ENCODE results near the gene XRN1. TPM values are rescaled to one million over a fixed set of nuclear protein-coding genes. Genes with fewer than 3 reads are reported as not detected.

The XRN1 gene
- total RNA-seq, 1 experiment from 2014 or later: 23.3 TPM

GRCh38 chr3:142450881-142451280, 3.0 kb upstream of the XRN1 start:
- Mint-ChIP-seq H3K4me1 (ENCODE audit: low read depth, unreplicated experiment) (no peaks in the 10 kb centered on the region), H3K36me3 (ENCODE audit: insufficient read depth, unreplicated experiment) (peaks cover 13% of the 10 kb centered on the region), H3K27me3 (ENCODE audit: insufficient read depth, unreplicated experiment) (no peaks in the 10 kb centered on the region), H3K9me3 (ENCODE audit: unreplicated experiment) (no peaks in the 10 kb centered on the region), H3K27ac (ENCODE audit: unreplicated experiment) (no peak overlapping the region), H3K4me3 (ENCODE audit: unreplicated experiment) (no peak overlapping the region)
- BruUV-seq (replicated peaks): no TSS peak
- H3K27me3 ChIP-seq (replicated peaks; ENCODE audit: control insufficient read depth, insufficient read depth, low read length): no peaks in the 10 kb centered on the region
- no peaks in the 10 kb centered on the region for H3K9me3 ChIP-seq
- H3K4me1 ChIP-seq: peaks cover 6% of the 10 kb centered on the region
- ChIA-PET POLR2A (no interaction called here), CTCF (no interaction called here)
- H3K36me3 ChIP-seq (ENCODE audit: control insufficient read depth, insufficient read depth, low read length): no peaks in the 10 kb centered on the region
- no peak for DNase-seq
- TF ChIP-seq, protein P1, sequence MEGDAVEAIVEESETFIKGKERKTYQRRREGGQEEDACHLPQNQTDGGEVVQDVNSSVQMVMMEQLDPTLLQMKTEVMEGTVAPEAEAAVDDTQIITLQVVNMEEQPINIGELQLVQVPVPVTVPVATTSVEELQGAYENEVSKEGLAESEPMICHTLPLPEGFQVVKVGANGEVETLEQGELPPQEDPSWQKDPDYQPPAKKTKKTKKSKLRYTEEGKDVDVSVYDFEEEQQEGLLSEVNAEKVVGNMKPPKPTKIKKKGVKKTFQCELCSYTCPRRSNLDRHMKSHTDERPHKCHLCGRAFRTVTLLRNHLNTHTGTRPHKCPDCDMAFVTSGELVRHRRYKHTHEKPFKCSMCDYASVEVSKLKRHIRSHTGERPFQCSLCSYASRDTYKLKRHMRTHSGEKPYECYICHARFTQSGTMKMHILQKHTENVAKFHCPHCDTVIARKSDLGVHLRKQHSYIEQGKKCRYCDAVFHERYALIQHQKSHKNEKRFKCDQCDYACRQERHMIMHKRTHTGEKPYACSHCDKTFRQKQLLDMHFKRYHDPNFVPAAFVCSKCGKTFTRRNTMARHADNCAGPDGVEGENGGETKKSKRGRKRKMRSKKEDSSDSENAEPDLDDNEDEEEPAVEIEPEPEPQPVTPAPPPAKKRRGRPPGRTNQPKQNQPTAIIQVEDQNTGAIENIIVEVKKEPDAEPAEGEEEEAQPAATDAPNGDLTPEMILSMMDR (IDR thresholded peaks at IDR 0.05; ENCODE audit: insufficient read depth in 1 of 2, low read depth in 1 of 2, low read length in 1 of 2, severe bottlenecking in 1 of 2, unreplicated experiment in 1 of 2): no peak
- intact Hi-C loops (cut with micrococcal nuclease; ENCODE audit: unreplicated experiment): no loop called here
- no peak overlapping the region for H3K4me3 ChIP-seq (ENCODE audit: low read depth, low read length)

- BruUV-seq (replicated peaks): no TSS peak
- H3K9me3 Mint-ChIP-seq (ENCODE audit: unreplicated experiment): no peaks in the 10 kb centered on the region
- H3K4me1 Mint-ChIP-seq (ENCODE audit: low read depth, unreplicated experiment): no peaks in the 10 kb centered on the region
- ChIA-PET CTCF (no interaction called here), POLR2A (no interaction called here)
- intact Hi-C loops (cut with micrococcal nuclease; ENCODE audit: unreplicated experiment): no loop called here
- TF ChIP-seq, protein P1 (IDR thresholded peaks at IDR 0.05; ENCODE audit: insufficient read depth in 1 of 2, low read depth in 1 of 2, low read length in 1 of 2, severe bottlenecking in 1 of 2, unreplicated experiment in 1 of 2): no peak
- Histone ChIP-seq H3K36me3 (ENCODE audit: control insufficient read depth, insufficient read depth, low read length) (no peaks in the 10 kb centered on the region), H3K9me3 (no peaks in the 10 kb centered on the region), H3K4me3 (ENCODE audit: low read depth, low read length) (no peak overlapping the region), H3K27me3 (replicated peaks; ENCODE audit: control insufficient read depth, insufficient read depth, low read length) (no peaks in the 10 kb centered on the region), H3K4me1 (peaks cover 9% of the 10 kb centered on the region)
- H3K36me3 Mint-ChIP-seq (ENCODE audit: insufficient read depth, unreplicated experiment): peaks cover 13% of the 10 kb centered on the region
- H3K4me3 Mint-ChIP-seq (ENCODE audit: unreplicated experiment): no peak overlapping the region
- no peak for DNase-seq
- H3K27ac Mint-ChIP-seq (ENCODE audit: unreplicated experiment): no peak overlapping the region
- no peaks in the 10 kb centered on the region for H3K27me3 Mint-ChIP-seq (ENCODE audit: insufficient read depth, unreplicated experiment)
Measured at GRCh38 chr3:142450189-142450588, 2.4 kb upstream of the XRN1 start.

- no peaks in the 10 kb centered on the region for H3K27me3 Mint-ChIP-seq (ENCODE audit: insufficient read depth, unreplicated experiment)
- peak; percentile 42 to 45 for DNase-seq
- POLR2A ChIA-PET: no interaction called here
- H3K9me3 ChIP-seq: no peaks in the 10 kb centered on the region
- H3K4me1 ChIP-seq: peaks cover 9% of the 10 kb centered on the region
- peaks cover 12% of the 10 kb centered on the region for H3K36me3 Mint-ChIP-seq (ENCODE audit: insufficient read depth, unreplicated experiment)
- no TSS peak for BruUV-seq (replicated peaks)
- H3K4me1 Mint-ChIP-seq (ENCODE audit: low read depth, unreplicated experiment): no peaks in the 10 kb centered on the region
- CTCF ChIA-PET: no interaction called here
- peak overlapping the region; percentile 100 for H3K27ac Mint-ChIP-seq (ENCODE audit: unreplicated experiment)
- no peaks in the 10 kb centered on the region for H3K36me3 ChIP-seq (ENCODE audit: control insufficient read depth, insufficient read depth, low read length)
- peak overlapping the region; percentile 100 for H3K4me3 ChIP-seq (ENCODE audit: low read depth, low read length)
- H3K9me3 Mint-ChIP-seq (ENCODE audit: unreplicated experiment): no peaks in the 10 kb centered on the region
- intact Hi-C loops (cut with micrococcal nuclease; ENCODE audit: unreplicated experiment): no loop called here
- TF ChIP-seq, protein P1 (IDR thresholded peaks at IDR 0.05; ENCODE audit: insufficient read depth in 1 of 2, low read depth in 1 of 2, low read length in 1 of 2, severe bottlenecking in 1 of 2, unreplicated experiment in 1 of 2): no peak
- no peaks in the 10 kb centered on the region for H3K27me3 ChIP-seq (replicated peaks; ENCODE audit: control insufficient read depth, insufficient read depth, low read length)
- peak overlapping the region; percentile 98 for H3K4me3 Mint-ChIP-seq (ENCODE audit: unreplicated experiment)
Measured at GRCh38 chr3:142447301-142447851, 461 bp downstream of the XRN1 start.

Measured in Caco-2 (cell line).